ENCODE measurements around the gene ZNF407. TPM values are rescaled to one million over a fixed set of nuclear protein-coding genes. Genes with fewer than 3 reads are reported as not detected.

Gene ZNF407
- total and polyA plus RNA-seq, 7 donors: 2.4 to 10.2 (median 7.9) TPM

GRCh38 chr18:75066936-75067335 lies 469.3 kb downstream of the ZNF407 start:
- WGBS, 3 donors: 90 to 95% (median 92%) methylated on average over 11 of the region's 11 CpGs
- no peaks in the 10 kb centered on the region for H3K9me3 ChIP-seq
- H3K27me3 ChIP-seq (ENCODE audit: insufficient read depth in 3 of 3, low read length in 2 of 3): no peaks in the 10 kb centered on the region
- no peak for DNase-seq
- H3K4me1 ChIP-seq: no peaks in the 10 kb centered on the region
- no peak overlapping the region for H3K27ac ChIP-seq
- TF ChIP-seq, protein P1, sequence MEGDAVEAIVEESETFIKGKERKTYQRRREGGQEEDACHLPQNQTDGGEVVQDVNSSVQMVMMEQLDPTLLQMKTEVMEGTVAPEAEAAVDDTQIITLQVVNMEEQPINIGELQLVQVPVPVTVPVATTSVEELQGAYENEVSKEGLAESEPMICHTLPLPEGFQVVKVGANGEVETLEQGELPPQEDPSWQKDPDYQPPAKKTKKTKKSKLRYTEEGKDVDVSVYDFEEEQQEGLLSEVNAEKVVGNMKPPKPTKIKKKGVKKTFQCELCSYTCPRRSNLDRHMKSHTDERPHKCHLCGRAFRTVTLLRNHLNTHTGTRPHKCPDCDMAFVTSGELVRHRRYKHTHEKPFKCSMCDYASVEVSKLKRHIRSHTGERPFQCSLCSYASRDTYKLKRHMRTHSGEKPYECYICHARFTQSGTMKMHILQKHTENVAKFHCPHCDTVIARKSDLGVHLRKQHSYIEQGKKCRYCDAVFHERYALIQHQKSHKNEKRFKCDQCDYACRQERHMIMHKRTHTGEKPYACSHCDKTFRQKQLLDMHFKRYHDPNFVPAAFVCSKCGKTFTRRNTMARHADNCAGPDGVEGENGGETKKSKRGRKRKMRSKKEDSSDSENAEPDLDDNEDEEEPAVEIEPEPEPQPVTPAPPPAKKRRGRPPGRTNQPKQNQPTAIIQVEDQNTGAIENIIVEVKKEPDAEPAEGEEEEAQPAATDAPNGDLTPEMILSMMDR (IDR thresholded peaks at IDR 0.05): no peak
- ATAC-seq: no peak
- no peak overlapping the region for H3K4me3 ChIP-seq
- intact Hi-C loops (cut with DNase I): no loop called here
- peaks cover 4 to 19% of the 10 kb centered on the region in 2 donors for H3K36me3 ChIP-seq (ENCODE audit: insufficient read depth in 1 of 2, low read depth in 1 of 2)

DNA sequence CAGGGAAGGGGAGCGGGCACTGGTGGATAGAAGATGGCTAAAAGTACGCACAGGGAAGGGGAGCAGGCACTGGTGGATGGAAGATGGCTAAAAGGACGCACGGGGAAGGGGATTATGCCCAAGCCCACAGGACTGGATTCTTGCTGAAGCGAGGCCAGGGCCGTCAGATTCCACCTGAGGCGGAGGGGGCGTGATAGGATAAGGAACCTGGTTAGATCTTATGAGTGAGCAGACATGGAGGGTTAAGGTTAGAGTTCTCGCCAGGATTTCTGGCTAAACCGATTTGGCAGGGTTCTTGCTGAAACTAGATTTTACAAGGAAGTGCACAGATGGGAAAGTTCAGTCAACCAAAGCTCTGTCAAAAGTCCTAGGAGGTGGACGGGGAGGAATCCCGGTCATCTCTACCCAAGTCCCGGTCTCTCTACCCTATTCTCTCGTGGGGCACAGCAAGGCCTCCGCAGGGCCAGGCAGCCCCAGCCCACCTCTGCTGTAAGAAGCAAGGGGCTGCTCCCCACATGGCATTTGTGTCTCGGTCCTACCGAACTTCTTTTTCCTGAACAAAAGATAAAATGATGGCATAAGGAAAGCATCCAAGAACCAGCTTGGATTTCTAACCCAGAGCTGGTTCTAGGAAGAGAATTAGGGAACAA lies 470.5 kb downstream of the ZNF407 start:
- DNase-seq: no peak
- H3K36me3 ChIP-seq (ENCODE audit: insufficient read depth in 1 of 2, low read depth in 1 of 2): peaks cover 4 to 13% of the 10 kb centered on the region in 2 donors
- no peak overlapping the region for H3K4me3 ChIP-seq
- no peaks in the 10 kb centered on the region for H3K4me1 ChIP-seq
- peak overlapping the region; percentile 68 for H3K27ac ChIP-seq
- no peaks in the 10 kb centered on the region for H3K9me3 ChIP-seq
- 80 to 84% (median 81%) methylated on average over 16 to 17 of the region's 17 CpGs for WGBS, 3 donors
- no peak for ATAC-seq
- H3K27me3 ChIP-seq (ENCODE audit: insufficient read depth in 3 of 3, low read length in 2 of 3): no peaks in the 10 kb centered on the region
- intact Hi-C loops (cut with DNase I): no loop called here
- TF ChIP-seq, protein P1 (IDR thresholded peaks at IDR 0.05): no peak

GRCh38 chr18:75068682-75069435 lies 471.2 kb downstream of the ZNF407 start:
- Histone ChIP-seq H3K4me3 (no peak overlapping the region), H3K36me3 (ENCODE audit: insufficient read depth in 1 of 2, low read depth in 1 of 2) (peaks cover under 1 to 6% of the 10 kb centered on the region in 2 donors), H3K27me3 (ENCODE audit: insufficient read depth in 3 of 3, low read length in 2 of 3) (no peaks in the 10 kb centered on the region), H3K27ac (peak overlapping the region; percentile 68), H3K4me1 (no peaks in the 10 kb centered on the region), H3K9me3 (no peaks in the 10 kb centered on the region)
- TF ChIP-seq, protein P1 (IDR thresholded peaks at IDR 0.05): no peak
- DNase-seq (no peak), ATAC-seq (peak in 1 of 4 donors; percentile 32)
- WGBS, 3 donors: 63 to 70% (median 66%) methylated on average over 20 of the region's 20 CpGs
- intact Hi-C loops (cut with DNase I): no loop called here

DNA sequence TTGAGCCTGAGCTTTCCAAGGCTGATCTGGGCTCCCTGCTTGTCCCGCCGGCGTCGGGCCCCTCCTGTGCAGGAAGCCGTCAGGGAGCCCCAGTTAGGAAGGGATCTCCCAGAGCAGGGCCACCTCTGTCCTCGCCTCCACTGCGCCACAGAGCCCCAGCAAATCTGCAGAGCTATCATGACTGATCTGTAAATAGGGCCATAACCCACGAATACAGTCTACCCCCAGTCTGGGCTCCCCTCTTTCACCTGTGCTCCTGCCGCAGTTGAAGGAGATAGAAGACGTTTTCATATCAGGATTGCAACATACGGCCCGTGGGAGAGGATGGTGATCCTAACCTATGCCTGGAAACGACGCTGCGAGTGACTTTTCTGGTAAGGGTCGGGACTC lies 472.6 kb downstream of the ZNF407 start:
- no peaks in the 10 kb centered on the region for H3K4me1 ChIP-seq
- ATAC-seq (peak in 3 of 4 donors; percentile 3 to 24 (median 3)), DNase-seq (no peak)
- no peaks in the 10 kb centered on the region for H3K36me3 ChIP-seq (ENCODE audit: insufficient read depth in 1 of 2, low read depth in 1 of 2)
- H3K9me3 ChIP-seq: no peaks in the 10 kb centered on the region
- H3K27me3 ChIP-seq (ENCODE audit: insufficient read depth in 3 of 3, low read length in 2 of 3): no peaks in the 10 kb centered on the region
- peak overlapping the region; percentile 72 for H3K27ac ChIP-seq
- TF ChIP-seq, protein P1 (IDR thresholded peaks at IDR 0.05): no peak
- intact Hi-C loops (cut with DNase I): loop anchor here in 1 of 2 donors (5.0 kb wide), 1 partner anchor 92 kb away; no protein-coding TSS in a partner anchor
- whole genome bisulfite sequencing, 3 donors: 66 to 76% (median 71%) methylated on average over 16 of the region's 16 CpGs
- peak overlapping the region; percentile 28 for H3K4me3 ChIP-seq

Measured in psoas muscle (tissue), 8 donors.